GM12878 (cell line): ENCODE data around the gene ARFGAP3. TPM values are rescaled to one million over a fixed set of nuclear protein-coding genes. Genes with fewer than 3 reads are reported as not detected.

ENCODE experiments used
- CUX1 ChIP-seq: IDR thresholded peaks from 2 replicates; pipeline ENCODE4 v1.6.1; 2012; ENCODE audit warnings: improper control_type of control experiment, low read depth, low read length; ENCODE audit not compliant: insufficient replicate concordance
- E4F1 ChIP-seq: fragments of 450-650 bp; IDR thresholded peaks from 2 replicates; pipeline ENCODE4 v1.6.1; 2018; ENCODE audit warnings: borderline replicate concordance, mild to moderate bottlenecking; ENCODE audit not compliant: partially characterized antibody
- polyA plus RNA-seq, 11 experiments: library from polyadenylated mRNA; depleted of rRNA in 4 of 11; unstranded in 6 of 11; stranded (reverse) in 5 of 11; fragments of >200 nt; fragmentation: Nextera tagmentation in 4 of 11; fragmentation: Illumina TruSeq in 1 of 11; extraction: Ambion mirVana in 4 of 11; extraction: Trizol in 1 of 11; gene quantifications; 1 replicate in 1 of 11; 2 replicates in 10 of 11; pipeline versions ENCODE4 v1.2.1 to v1.2.3, GENCODE V29; 2011 to 2016; ENCODE audit warnings: inconsistent platforms in 2 of 11, missing spikeins in 2 of 11, low read depth in 1 of 11
- total RNA-seq, 4 experiments: library from RNA; depleted of rRNA in 3 of 4; stranded (reverse); fragments of >200 nt in 3 of 4; fragmentation: Illumina TruSeq in 1 of 4; extraction: Trizol in 1 of 4; gene quantifications; 2 replicates each; pipeline versions ENCODE4 v1.2.1 to v1.2.3, GENCODE V29; 2013 to 2021

The ARFGAP3 gene
- total and polyA plus RNA-seq, 10 of the 15 experiments (the other 5 are each of a cell fraction or from before 2014, with no cell fraction given): 29.7 to 50.8 (median 39.5) TPM

DNA sequence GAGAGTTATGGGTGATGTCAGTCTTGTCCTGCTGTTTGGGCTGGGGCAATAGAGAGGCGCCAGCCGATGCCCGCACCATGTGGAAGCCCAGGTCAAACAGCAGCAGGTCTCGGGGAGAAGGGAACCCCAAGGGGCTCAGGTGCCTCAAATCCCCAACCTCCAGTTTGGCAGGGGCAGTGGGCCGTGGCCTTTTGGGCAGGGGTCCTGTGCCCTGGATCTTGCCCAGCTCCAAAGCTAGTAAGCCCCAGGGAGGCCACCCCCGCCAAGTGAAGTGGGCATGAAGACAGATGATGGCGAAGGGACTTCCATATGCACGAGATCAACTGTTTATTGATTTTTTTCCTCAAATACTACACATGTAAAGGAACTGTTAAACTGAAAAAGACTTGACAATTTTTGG is 12.4 kb upstream of the ARFGAP3 start (continued):
- no peak for TF ChIP-seq CUX1
- no peak for TF ChIP-seq E4F1
- TF ChIP-seq, all 136 proteins: peak for 0
